AG04450 (cell line): ENCODE measurements around the gene CCS. TPM values are rescaled to one million over a fixed set of nuclear protein-coding genes. Genes with fewer than 3 reads are reported as not detected.

Source experiments
- CTCF ChIA-PET: fragments of 300-600, 350-600 bp; formaldehyde crosslinking; extraction: SDS; loops from one replicate; lab custom pipeline; 2022; ENCODE audit warnings: antibody characterized with exemption, inconsistent platforms; lab: Charles Lee
- POLR2A ChIA-PET: fragments of 350-600 bp; formaldehyde crosslinking; extraction: SDS; loops from one replicate; lab custom pipeline; 2021; ENCODE audit warnings: antibody characterized with exemption, inconsistent platforms; lab: Yijun Ruan, JAX
- DNase-seq: peaks from one replicate; pipeline ENCODE4 v3.0.0-alpha.2; 2011; ENCODE audit warnings: low read depth, low spot score
- H3K27ac ChIP-seq: one replicate; pipeline ENCODE4 v1.5.1; 2012; ENCODE audit warnings: low read depth, low read length, control low read depth
- H3K27me3 ChIP-seq: one replicate; pipeline ENCODE4 v1.6.0; 2012; ENCODE audit warnings: low read length; ENCODE audit not compliant: control insufficient read depth, insufficient read depth
- H3K4me3 ChIP-seq: 2 replicates; pipeline ENCODE4 v1.5.1; 2011; ENCODE audit warnings: mild to moderate bottlenecking, low read depth, low read length, control low read depth
- H3K9me3 ChIP-seq: 2 replicates; pipeline ENCODE4 v1.5.1; 2012; ENCODE audit warnings: low read length; ENCODE audit not compliant: control insufficient read depth, insufficient read depth
- CTCF ChIP-seq: IDR thresholded peaks from 2 replicates; pipeline ENCODE4 v1.5.1; 2011; ENCODE audit warnings: low read depth, low read length, control low read depth, inconsistent platforms
- polyA plus RNA-seq: library from polyadenylated mRNA; depleted of rRNA; stranded (reverse); fragments of >200 nt; gene quantifications from 2 replicates; pipeline ENCODE4 v1.2.3, GENCODE V29; 2011; rRNA removed
- small RNA-seq: library from RNA; depleted of rRNA; stranded (forward); fragments of <200 nt; gene quantifications from one replicate; pipeline ENCODE3, GENCODE V24; 2012; ENCODE audit warnings: low read depth; ENCODE audit not compliant: insufficient read length

Gene CCS
- polyA plus RNA-seq, 1 experiment: 26.7 TPM

DNA sequence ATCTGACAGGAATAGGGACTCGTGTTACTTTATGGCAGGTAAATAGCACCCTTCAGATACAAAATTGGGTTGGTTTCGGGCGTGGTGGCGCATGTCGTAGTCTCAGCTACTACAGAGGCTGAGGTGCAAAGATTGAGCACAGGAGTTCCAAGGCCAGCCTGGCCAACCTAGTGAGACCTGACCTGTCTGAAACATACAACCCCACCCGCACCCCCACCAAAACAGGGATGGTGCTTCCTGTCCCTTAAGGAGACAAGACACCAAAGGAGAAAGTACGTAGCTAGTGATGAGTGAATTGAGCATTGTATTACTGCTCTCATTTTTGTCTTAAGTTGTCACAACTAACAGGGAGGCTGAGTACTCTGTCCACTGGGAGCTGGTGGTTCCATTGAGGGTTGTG is 59.7 kb downstream of the CCS start:
- Histone ChIP-seq H3K4me3 (no peak overlapping the region), H3K9me3 (no peaks in the 10 kb centered on the region), H3K27ac (no peak overlapping the region), H3K27me3 (no peaks in the 10 kb centered on the region)
- DNase-seq: no peak
- ChIA-PET CTCF (interaction anchor here (1.2 kb wide), 1 partner anchor 25 kb away, joined by 3 read pairs; no protein-coding TSS in a partner anchor), POLR2A (interaction anchor here (1.8 kb wide), 1 partner anchor 14 kb away, joined by 7 read pairs; the partner anchor contains the start of gene RBM4)
- no peak for TF ChIP-seq CTCF

- ChIA-PET POLR2A (interaction anchor here (1.8 kb wide), 1 partner anchor 15 kb away, joined by 7 read pairs; the partner anchor contains the start of gene RBM4), CTCF (interaction anchor here (1.2 kb wide), 1 partner anchor 24 kb away, joined by 3 read pairs; no protein-coding TSS in a partner anchor)
- Histone ChIP-seq H3K27me3 (no peaks in the 10 kb centered on the region), H3K27ac (no peak overlapping the region), H3K4me3 (no peak overlapping the region), H3K9me3 (no peaks in the 10 kb centered on the region)
- no peak for DNase-seq
- TF ChIP-seq CTCF: no peak
These were observed 60.1 kb downstream of the CCS start for GRCh38 chr11:66653123-66653522.

Small RNA genes lying within 50 kb of the gene (small RNA-seq; reads per million reads assigned to genes)
- gene RNU4-39P: not detected

Other genes with a start within 250 kb of the CCS start
- 35.2 and 39.3 TPM in 2 replicates for gene BRMS1, start 248.1 kb upstream of the CCS start, polyA plus RNA-seq
- gene B4GAT1, start 245.6 kb upstream of the CCS start, polyA plus RNA-seq: 15.9 and 17.7 TPM in 2 replicates
- 0.16 and 0.46 TPM in 2 replicates for gene SLC29A2, start 221.4 kb upstream of the CCS start, polyA plus RNA-seq
- 0.12 and 0.14 TPM in 2 replicates for gene NPAS4, start 172.2 kb upstream of the CCS start, polyA plus RNA-seq
- 43.1 and 55.1 TPM in 2 replicates for gene MRPL11, start 154.3 kb upstream of the CCS start, polyA plus RNA-seq
- 4.6 and 5.6 TPM in 2 replicates for gene PELI3, start 126.3 kb upstream of the CCS start, polyA plus RNA-seq
- gene DPP3, start 112.8 kb upstream of the CCS start, polyA plus RNA-seq: 54.6 and 60.2 TPM in 2 replicates
- gene BBS1, start 82.5 kb upstream of the CCS start, polyA plus RNA-seq: 17.7 and 21.1 TPM in 2 replicates
- 6.2 and 6.8 TPM in 2 replicates for gene ZDHHC24, start 47.1 kb upstream of the CCS start, polyA plus RNA-seq
- gene ACTN3, start 46.3 kb upstream of the CCS start, polyA plus RNA-seq: 0.11 TPM in 2 replicates
- gene CTSF, start 24.6 kb upstream of the CCS start, polyA plus RNA-seq: 24.3 and 28.1 TPM in 2 replicates
- gene CCDC87, start 122 bp upstream of the CCS start, polyA plus RNA-seq: 0.11 and 0.19 TPM in 2 replicates
- 21.4 and 25.0 TPM in 2 replicates for gene RBM14, start 23.4 kb downstream of the CCS start, polyA plus RNA-seq
- 234 and 272 TPM in 2 replicates for gene RBM4, start 45.5 kb downstream of the CCS start, polyA plus RNA-seq
- gene RBM4B, start 84.7 kb downstream of the CCS start, polyA plus RNA-seq: 37.4 and 43.8 TPM in 2 replicates
- gene SPTBN2, start 136.0 kb downstream of the CCS start, polyA plus RNA-seq: 0.09 and 0.21 TPM in 2 replicates